GM18526 (cell line): ENCODE data around the gene C10orf71.

ENCODE experiments used
- POLR2A ChIP-seq: IDR thresholded peaks from 3 replicates; pipeline ENCODE4 v1.6.1; 2011; ENCODE audit not compliant: insufficient read length; ENCODE audit errors: extremely low read depth

The C10orf71 gene

GRCh38 chr10:49327036-49327813, 28.3 kb downstream of the C10orf71 start:
- TF ChIP-seq POLR2A = no peak

DNA sequence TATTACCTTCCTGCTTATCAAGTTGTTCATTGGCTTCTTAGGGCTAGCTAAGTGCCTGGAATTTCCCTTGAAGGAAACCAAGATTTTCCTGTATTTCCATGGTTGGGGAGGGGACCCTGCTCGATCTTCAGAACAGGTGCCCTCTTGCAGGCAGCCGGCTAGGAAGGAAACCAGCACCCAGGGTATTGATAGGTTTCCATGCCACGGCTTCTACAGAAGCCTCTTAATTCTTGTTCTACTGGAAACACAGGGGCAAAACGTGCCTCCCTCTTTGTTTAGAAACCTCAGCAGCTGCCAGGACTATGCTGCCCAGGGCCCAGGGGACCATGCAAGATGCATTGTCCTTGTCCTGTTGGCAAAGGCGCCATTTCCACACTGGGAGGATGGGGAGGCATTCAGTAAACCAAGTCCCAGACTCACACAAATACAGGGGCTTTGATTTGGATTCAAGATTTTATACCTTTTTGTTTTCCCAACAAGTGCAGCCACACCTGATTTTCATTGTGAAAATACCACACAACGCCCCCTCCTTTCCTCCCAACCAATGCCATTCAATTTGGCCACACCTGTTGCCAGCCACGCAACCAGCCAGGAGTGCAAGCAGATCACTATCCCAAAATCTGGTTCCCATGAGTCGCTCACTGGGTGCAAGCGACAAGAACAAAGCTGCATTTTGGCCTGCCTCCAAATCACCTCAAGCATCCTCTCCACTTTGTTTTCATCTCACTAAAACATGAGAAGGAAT, 29.6 kb downstream of the C10orf71 start:
- TF ChIP-seq POLR2A = no peak

DNA sequence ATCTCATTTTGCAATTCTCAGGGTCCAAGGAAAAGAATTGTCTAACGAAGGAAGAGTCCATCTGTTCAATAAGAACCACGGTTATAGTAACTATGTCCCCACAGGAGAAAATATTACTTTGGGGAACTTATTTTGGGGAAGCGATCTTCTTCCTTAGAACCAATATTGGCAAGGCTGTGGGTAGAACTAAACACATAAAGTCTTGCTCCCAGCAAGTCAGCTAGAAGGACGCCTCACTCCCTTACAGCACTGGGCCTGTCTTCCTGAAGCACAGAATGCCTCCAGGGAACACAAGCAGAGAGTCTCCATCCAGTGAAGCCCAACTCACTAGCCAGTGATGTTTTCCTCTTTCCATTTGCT, 30.2 kb downstream of the C10orf71 start:
- TF ChIP-seq POLR2A = no peak

GRCh38 chr10:49330127-49330665, 31.2 kb downstream of the C10orf71 start:
- no peak for TF ChIP-seq POLR2A

DNA sequence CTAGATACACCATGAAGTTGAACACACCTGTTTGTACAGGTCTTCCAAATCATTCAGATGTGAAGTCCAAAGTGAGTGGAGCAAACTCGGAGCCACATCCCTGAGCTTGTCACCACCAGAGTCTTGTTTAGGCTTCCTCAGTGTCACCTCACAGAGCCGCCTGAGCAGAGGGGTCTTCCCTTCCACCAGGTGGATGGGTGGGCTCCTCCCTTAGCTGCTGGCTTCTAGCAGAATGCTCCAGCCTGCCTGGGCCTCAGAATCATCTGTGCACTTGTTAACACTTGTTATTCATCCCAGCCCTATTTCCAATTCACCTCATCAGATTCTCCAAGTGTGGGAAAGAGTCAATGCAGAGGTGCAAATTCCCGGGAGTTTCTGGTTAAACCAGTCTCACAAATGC, 32.5 kb downstream of the C10orf71 start:
- TF ChIP-seq POLR2A = no peak

GRCh38 chr10:49332333-49332732, 33.4 kb downstream of the C10orf71 start:
- no peak for TF ChIP-seq POLR2A

GRCh38 chr10:49332768-49333167, 33.8 kb downstream of the C10orf71 start:
- no peak for TF ChIP-seq POLR2A

DNA sequence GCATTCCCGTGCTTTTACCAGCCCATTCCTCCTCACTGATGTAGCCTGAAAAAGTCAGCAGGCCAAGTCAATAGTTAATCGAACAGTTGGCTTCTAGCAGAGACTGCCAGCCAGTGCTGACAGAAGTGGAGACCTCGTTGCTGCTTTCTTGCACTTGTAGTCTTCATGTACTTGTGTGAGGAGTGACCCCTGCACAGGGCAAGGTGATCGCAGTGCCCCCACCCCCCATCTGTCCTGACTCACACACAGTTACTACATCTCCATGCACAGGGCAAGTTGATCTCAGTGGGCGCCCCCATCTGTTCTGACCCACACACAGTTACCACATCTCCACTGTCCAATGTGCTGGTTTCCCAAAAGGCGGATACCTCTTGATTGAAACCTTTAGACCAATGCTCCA, 34.2 kb downstream of the C10orf71 start:
- TF ChIP-seq POLR2A = no peak

DNA sequence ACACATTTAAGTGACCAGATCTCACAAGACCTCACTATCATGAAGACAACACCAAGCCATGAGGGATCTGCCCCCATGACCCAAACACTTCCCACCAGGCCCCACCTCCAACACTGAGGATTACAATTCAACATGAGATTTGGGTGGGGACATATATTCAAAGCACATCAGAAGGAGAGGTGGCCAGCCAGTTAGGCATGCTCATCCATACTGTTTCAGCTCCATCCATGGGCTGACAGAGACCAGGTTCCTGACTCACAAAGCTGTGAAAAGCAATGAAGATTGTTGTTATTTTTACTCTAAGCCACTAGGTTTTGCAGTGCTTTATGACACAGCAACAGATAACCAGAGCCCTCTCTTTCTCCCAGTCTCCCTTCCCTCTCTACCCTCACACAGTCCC, 36.0 kb downstream of the C10orf71 start:
- no peak for TF ChIP-seq POLR2A

DNA sequence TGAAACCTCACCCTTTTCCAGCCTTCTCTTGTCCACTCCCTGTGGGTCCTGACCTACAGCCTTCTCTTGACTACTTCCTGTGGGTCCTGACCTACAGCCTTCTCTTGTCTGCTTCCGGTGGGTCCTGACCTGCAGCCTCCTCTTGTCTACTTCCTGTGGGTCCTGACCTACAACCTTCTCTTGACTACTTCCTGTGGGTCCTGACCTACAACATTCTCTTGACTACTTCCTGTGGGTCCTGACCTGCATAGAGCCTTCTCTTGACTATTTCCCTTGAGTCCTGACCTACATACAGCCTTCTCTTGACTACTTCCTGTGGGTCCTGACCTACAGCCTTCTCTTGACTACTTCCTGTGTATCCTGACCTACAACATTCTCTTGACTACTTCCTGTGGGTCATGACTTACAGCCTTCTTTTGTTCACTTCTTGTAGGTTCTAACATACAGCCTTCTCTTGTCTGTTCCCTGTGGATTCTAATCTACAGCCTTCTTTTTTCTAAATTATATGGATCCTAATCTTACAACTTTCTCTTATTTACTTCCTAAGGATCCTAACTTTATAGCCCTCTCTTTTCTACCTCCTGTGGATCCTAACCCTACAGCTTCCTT, 36.5 kb downstream of the C10orf71 start:
- TF ChIP-seq POLR2A = no peak

DNA sequence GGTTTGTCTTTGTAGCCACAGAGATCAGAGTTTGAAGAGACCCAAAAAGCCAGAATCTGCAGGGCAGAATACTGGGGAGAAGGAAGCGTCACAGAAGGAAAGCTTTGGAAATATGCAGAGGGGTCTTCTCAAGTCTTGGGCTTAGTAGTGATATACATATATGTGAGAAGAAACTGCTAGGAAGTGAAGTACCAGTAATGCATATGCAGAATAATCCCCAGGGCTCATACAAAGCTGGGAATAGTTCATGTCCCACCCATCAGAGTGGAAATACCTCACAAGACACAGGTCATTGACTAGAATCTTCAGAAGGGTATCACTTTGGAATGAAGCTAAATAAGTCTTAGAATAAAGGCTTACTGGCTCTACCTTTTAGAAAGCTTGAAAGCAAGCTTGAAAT, 39.6 kb downstream of the C10orf71 start:
- no peak for TF ChIP-seq POLR2A

DNA sequence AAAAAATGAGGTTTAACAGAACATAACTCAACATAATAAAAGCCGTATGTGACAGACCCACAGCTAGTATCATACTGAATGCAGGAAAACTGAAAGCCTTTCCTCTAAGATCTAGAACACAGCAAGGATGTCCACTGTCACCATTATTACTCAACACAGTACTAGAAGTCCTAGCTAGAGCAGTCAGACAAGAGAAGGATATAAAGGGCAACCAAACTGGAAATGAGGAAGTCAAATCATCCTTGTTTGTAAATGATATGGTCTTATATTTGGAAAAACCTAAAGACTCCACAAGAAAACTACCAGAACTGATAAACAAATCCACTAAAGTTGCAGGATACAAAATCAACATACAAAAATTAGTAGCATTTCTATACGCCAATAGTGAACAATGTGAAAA, 45.9 kb downstream of the C10orf71 start:
- TF ChIP-seq POLR2A = no peak

DNA sequence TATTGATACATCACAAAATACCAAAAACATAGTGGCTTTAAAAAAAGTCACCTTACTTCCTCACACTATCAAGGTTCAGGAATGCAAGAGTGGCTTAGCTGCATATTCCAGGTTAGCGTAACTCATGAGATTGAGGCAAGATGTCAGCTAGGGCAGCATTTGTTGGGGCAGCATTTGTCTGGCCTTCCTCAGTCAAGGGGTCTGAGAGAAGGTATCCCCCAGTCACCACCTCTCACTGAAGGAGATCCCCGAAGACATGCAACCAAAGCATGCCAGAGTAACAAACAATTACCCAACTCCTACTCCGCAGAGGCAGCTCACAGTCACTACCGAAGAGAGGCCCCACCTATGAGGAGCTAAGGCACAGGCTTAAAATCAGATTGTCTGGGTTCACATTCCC, 48.4 kb downstream of the C10orf71 start:
- no peak for TF ChIP-seq POLR2A

- TF ChIP-seq POLR2A = no peak
Measured at GRCh38 chr10:49347827-49348226, 48.9 kb downstream of the C10orf71 start.

GRCh38 chr10:49348593-49348992, 49.6 kb downstream of the C10orf71 start:
- no peak for TF ChIP-seq POLR2A

GRCh38 chr10:49349390-49349789, 50.4 kb downstream of the C10orf71 start:
- TF ChIP-seq POLR2A = no peak
